WI38 (cell line): ENCODE data around the gene RAP1A.
A peak's percentile ranks its signal among the peaks of the same experiment; 100 is the strongest.

ENCODE experiments used
- H3K4me3 ChIP-seq: 2 replicates; pipeline ENCODE4 v1.5.1; 2011; ENCODE audit warnings: low read depth, mild to moderate bottlenecking, control low read depth, low read length
- CTCF ChIP-seq: IDR thresholded peaks from 2 replicates; pipeline ENCODE4 v1.5.1; 2012; ENCODE audit warnings: low read depth, mild to moderate bottlenecking, control low read depth, low read length

RAP1A gene

GRCh38 chr1:111704776-111705175 lies 85.2 kb downstream of the RAP1A start:
- no peak overlapping the region for H3K4me3 ChIP-seq
- no peak for TF ChIP-seq CTCF

- no peak overlapping the region for H3K4me3 ChIP-seq
- TF ChIP-seq CTCF = no peak
These were observed 86.3 kb downstream of the RAP1A start for GRCh38 chr1:111705841-111706240.

- TF ChIP-seq CTCF = no peak
- H3K4me3 ChIP-seq = peak overlapping the region; percentile 21
These were observed 87.3 kb downstream of the RAP1A start for GRCh38 chr1:111706921-111707320.

- no peak overlapping the region for H3K4me3 ChIP-seq
- no peak for TF ChIP-seq CTCF
These were observed 88.3 kb downstream of the RAP1A start for GRCh38 chr1:111707906-111708305.

- TF ChIP-seq CTCF = no peak
- no peak overlapping the region for H3K4me3 ChIP-seq
These were observed 90.4 kb downstream of the RAP1A start for GRCh38 chr1:111709986-111710385.

- no peak for TF ChIP-seq CTCF
These were observed 96.7 kb downstream of the RAP1A start for GRCh38 chr1:111716333-111716732.

GRCh38 chr1:111717450-111717849 lies 97.9 kb downstream of the RAP1A start:
- no peak overlapping the region for H3K4me3 ChIP-seq
- no peak for TF ChIP-seq CTCF

More at GRCh38 chr1:111716333-111716732, 96.7 kb downstream of the RAP1A start:
- H3K4me3 ChIP-seq = no peak overlapping the region
